ENCODE results near the gene KLF9.

The KLF9 gene

DNA sequence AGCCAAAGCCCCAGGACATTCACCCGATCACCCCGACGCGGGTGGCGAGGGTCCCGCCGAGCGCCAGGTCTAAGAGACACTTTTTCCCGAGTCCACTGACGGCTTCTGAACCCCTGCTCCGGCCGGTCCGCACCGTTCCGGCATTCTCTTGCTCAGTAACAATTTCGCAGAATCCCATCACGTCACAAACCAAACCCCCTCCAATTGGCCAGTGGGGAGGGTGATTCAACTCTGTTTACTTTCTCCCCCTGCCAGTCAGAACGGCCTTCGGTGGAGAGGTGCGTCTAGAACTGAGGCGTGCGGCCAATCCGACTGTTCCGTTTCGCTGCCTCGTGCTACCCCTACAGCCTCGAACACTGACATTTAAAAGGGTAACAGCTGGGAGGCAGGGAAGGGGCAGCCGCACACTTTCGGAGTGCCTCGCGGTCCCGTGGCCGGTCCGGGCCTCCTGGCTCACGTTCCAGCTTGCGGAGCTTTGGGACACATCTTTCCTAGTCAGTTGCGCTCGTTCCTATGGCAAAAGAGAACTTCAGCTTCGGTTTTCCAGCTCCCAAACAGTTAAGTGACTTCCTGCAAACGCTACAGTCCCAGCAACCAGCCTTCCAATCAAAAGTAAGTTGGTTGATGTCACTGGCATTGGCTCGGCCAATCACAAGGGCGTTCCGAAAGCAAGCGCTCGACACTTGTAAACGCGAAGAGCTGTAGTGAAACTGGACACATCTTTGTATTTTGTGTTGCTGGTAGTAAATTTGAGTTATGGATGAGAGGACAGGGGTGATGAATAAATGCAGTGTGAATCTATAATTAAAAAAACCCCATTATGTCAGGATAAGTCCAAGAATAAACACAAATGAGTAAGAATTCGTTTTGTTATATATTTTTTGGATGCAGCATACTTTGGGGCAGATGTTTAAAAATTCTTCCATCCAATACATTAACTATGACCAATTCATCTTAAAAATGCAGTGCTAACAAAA, at the start of gene KLF9:
Gene KLF9, minus strand, starts transcription at position 859 of the 977 bp plus-strand sequence. CDS start 1,294 bp downstream, outside the sequence.
- DNase-seq = peak; percentile 77

DNA sequence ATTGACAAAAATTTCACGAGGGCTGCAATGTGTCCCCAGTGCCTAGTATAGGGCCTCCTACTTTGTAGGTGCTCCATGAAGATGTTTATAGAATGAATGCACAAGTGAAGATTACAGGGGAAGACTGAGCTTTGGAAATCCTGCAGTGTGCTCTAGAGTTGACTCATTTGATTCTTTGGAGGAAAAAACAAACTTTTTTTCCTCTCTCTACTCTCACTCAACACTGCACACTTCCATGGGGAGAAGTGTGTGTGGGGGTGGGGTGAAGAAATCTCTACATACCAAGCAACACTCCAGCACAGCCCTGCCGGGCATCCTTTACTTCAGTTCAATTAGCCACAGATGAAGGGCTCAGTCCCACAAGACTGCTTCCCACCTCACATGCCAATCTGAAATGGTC, 49.4 kb upstream of the KLF9 start:
- no peak for DNase-seq

DNA sequence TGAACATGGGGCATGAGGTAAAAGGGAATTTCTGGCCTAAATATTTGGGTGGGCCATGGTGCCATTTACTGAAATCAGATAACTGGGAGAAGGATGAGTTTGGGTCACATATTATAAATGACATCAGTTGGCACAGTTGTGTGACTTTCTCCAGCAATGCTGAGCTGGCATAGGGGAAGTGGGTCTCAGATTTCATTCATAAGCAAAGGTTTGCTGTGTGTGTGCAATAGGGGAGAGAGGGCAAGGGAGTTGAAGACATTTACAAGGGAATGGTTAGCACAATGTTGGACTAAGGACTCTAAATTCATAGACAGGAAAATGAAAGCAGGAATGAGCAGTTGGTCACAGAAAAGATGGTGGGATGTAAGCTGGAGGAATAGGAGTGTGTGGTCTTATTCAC, 47.8 kb upstream of the KLF9 start:
- DNase-seq = no peak

DNA sequence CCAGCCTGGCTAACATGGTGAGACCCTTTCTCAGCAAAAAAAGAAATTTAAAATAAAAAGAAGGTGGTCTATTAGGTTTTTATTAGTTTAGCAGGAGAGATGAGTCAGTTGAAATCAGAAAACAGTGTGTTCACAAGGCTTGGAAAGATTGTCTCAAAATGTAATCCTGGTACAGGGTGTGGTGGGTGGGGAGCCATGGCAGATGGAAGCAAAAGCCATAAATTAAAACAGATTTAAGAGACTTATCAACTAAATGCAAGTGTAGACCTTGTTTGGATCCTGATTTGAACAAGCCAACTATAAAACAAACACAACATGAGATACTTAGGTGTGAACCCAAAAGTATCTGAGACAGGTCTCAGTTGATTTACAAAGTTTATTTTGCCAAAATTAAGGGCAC, 42.8 kb upstream of the KLF9 start:
- no peak for DNase-seq

DNA sequence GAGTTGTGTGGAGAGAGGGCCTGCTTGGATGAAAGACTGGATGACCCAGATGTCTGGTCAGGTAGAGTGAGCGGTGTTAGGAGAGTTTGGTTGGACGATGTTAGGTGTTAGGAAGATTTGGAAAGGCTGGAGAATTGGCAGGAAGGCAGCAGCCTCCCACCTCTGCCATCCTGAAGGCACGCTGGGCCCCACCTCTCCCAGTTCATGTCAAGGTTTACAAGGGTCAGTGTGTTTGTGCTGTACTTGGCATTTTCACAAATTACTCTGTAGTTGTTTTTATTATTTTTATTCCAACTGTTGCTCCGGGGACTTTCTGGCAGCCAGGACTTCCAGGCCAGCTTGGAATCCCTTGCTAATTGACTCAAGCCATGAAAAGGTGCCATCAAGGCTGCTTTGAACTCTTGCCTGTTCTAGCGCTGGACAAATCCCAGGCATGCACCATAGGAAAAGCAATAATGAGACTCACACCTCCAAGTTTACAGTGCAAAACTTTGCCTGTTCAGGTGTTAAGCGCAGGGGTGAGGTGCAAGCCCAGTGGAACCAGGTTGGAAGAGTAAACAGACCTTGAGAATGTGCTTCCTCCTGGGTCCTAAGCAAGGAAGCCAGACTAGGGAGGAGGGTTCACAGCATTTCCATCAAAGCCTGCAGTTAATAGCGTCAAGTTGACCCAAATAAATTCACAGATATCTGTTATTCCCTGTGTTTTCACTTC, 41.7 kb upstream of the KLF9 start:
- DNase-seq = no peak

DNA sequence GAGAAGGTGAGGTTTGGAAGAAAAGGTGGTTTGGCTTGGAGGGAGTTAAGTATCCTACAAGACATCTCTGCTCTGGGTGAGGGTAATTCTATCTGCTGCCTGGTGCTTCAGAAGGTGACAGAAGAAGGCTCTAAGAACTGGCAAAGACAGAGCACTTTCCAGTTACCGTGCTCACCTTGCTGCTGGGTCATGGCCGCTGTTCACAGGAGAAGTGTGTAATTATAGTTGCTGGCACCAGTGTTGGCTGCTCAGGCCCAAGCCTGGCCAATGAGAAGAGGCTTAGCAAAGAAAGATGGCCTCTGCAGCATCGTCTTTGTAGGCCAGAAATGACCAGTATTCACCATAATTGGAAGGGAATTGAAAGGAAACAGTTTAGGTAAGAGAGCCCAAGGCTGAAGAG, 37.9 kb upstream of the KLF9 start:
- DNase-seq = no peak

DNA sequence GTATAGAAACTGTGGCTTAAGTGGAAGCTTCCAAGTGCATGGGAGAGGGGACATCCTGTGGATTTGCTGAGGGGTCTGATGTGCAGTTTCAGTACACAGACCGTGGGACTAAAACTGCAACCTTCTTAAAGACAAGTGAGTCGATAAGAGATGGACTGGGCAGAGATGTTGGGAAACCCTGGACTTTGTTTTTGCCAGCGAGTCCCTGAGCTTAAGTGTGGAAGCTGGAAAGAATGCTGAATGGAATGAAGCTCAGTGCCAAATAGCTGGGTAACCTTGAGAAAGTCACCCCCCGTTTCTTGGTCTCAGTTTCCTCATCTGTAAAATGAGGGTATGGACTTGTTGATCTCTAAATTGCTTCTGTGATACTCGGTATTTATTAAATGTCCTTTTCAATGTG, 37.3 kb upstream of the KLF9 start:
- no peak for DNase-seq

DNA sequence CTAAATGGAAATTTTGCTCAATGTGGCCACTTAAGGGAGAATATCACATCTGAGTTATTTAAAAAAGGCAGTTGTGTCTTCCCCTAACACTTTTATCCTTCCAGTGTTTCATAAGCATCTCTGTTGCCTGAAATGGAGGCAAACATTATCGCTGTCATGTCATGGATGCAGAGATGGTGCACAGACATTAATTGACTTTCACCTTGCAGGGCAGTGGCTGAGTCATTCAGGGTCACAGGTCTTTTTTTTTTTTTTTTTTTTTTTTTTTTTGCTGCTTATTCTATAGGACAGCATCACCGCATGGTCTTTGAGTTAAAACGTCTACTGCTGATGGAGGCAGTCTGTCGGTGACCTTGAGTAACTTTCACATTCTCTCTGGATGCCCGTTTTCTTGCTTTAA, 36.3 kb upstream of the KLF9 start:
- DNase-seq = no peak

DNA sequence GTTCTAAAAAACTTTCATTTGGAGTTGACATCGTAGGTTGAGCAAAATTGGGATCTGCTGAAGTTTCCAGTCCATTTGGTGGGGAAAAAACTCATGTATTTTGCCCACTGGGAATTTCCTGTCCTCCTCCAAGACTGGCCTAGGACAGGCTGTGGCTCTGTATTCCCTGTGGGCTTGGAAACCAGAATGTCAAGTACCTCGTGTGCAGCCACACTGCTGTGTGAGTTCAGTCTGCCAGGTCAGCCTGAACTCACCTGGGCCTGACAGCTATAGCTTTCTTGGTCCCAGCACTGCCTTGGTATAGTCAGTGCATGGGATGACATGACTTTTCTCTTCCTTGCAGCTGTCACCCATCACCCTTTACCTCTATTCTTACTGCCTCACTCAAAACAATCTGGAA, 35.0 kb upstream of the KLF9 start:
- DNase-seq = no peak

DNA sequence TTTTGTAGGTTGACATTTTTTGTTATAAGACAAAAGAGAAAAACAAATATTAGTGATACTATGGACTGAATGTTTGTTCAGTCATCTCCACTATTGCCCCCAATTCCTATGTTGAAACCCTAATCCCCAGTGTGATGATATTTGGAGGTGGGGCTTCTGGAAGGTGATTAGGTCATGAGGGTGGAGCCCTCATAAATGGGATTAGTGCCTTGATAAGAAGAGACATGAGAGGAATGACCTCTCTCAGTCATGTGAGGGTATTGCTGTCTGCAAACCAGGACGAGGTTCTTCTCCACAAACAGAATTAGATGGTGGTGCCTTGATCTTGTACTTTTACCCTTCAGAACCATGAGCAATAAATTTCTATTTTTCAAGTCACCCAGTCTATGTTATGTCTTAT, 34.5 kb upstream of the KLF9 start:
- no peak for DNase-seq

DNA sequence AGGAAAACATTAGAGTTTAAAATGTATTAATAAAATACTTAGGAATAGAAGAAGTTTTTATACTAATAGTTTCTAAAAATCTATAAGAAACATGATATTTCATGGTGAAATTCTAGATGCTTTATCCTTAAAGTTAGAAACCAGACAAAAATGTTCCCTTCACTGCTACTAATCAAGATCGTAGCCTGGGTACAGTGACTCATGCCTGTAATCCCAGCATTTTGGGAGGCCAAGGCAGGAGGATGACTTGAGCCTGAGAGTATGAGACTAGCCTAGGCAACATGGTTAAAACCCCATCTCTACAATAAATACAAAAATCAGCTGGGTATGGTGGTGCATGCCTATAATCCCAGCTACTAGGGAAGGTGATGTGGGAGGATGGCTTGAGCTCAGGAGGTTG, 30.4 kb upstream of the KLF9 start:
- DNase-seq = no peak

DNA sequence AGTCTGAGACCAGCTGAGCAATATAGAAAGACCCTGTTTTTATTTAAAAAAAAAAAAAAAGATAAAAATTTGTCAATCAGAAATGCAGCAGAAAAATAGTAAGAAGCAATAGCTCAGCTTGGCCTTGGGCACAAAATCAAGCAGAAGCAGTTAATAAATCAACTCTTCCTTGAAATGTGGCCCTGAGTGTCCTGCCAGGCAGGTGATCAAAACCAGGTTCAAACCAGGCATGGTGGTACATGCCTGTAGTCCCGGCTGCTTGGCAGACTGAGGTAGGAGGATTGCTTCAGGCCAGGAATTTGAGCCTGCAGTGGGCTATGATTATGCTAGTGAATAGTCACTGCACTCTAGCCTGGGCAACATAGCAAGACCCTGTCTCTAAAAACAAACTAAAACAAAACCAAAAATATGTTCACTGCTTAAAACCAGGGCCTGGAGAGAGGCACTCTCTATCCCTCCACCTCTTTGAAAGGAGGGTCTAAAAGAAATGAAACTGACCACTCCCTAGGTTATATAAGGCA, 27.9 kb upstream of the KLF9 start:
- no peak for DNase-seq

DNA sequence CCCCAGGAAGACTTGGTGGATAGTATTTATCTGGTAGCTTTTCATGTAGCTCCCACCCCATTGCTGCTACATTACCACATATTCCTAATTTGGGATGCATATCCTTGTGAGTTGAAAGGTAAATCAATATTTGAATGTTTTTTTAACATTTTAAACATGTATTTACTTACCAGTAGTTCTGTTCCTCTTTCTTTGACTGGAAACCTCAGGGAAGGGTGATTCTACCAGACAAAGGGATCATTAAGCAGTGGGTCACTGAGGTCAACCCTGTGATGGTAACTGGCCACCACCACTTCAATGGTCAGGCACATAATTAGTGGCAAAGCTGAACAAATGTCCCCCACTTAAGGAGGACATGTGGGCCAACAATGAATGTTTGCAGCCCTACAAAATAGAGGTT, 27.2 kb upstream of the KLF9 start:
- no peak for DNase-seq

DNA sequence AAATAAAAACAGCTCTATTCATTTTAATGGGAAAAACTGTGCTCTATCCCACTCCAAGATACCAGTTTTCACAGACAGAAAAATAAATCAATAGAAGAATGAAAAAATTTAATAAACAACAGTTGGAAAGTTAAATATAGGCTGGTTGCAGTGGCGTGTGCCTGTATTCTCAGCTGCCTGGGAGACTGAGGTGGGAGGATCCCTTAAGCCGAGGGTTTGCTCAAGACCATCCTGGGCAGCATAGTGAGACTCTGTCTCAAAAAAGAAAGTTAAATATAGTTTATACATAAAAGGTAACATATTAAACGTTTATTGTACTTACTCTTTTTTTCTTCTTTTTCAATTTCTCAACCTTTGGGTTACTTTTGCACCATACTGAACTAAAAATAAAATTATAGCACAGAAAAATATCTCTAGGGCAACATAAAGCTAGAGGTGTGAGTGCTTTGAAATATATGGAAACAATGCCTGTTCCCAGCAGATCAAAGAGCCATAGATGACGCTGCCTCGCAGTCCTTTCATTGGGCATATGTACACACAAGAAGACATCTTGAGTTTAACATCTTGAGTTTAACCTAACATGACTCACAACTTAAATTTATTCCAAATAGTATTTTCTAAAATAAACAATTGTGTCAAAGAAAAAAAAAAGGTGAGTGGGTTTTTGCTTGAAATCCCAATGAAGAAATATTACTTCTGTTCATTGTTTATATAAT, 25.7 kb upstream of the KLF9 start:
- no peak for DNase-seq

DNA sequence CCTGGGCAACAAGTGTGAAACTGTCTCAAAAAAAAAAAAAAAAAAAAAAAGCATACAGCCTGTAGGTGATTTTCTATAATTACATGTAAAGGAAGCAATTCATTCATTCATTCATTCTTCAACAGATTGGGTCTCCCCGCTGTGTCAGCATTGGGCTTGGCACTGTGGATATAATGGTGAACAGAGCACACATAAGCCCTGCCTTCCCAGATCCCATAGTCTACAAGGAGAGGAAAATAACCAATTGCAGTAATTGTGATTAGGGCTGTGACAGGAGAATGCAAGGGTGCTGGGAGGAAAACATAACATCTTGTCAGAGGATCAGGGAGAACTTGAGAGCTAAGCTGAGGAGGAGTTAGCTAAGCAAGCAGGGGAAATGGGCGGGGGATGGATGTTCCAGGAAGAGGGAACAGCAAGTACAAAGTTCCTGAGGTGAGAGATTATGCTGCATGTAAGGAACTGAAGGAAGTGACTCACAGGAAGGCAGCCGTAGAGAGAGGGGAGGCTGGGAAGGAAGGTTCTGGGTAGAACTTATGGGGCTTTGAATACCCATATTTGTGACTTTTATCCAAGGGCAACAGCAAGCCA, 24.0 kb upstream of the KLF9 start:
- no peak for DNase-seq

DNA sequence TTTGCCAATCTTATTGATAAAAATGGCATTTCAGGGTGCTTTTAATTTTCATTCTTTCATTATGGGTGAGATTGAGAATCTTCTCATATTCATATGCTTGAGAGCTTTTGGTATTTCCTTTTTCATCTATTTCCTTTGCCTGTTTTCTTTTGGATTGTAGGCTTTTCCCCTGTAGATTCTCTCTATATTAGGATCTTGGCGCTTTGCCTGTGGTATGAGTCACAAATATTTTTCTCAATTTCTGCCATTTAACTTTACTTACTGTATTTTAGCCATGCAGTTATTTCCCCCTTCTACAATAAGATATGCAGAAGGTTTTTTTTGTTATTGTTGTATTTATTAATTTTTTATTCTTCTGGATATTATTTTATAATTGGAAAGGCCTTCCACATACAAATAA, 21.5 kb upstream of the KLF9 start:
- DNase-seq = no peak

DNA sequence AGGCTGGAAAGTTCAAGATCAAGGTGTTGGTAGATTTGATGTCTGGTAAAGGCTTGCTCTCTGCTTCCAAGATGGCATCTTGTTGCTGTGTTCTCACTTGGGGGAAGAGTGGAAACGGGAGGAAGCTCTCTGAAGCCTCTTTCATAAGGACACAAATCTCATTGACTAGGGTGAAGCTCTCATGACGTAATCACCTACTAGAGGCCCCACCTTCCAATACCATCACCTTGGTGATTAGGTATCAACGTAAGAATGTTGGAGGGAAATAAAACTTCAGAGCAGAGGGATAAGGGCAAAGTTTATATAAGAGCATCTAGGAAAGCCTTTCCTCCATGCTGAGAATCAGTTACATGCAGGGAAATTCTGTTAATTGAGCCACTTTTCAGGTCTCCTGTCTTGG, 15.4 kb upstream of the KLF9 start:
- no peak for DNase-seq

DNA sequence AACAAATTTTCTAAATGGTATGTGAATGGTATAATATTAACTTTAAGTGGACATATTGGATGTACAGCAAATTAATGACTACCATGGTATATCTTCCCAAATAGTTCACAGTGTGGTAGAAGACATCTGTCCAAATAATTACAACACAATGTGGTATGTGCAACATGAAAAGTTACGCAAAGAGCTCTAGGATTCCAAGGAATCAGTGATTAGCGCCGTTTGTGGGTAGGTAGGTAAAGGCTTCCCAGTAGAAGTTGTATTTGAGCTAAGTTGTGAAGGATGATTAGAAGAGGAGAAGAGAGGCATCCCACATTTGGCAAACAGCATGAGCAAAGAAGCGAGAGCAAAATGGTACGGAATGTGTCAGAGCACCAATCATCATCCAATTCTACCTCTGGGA, 14.3 kb upstream of the KLF9 start:
- DNase-seq = no peak

DNA sequence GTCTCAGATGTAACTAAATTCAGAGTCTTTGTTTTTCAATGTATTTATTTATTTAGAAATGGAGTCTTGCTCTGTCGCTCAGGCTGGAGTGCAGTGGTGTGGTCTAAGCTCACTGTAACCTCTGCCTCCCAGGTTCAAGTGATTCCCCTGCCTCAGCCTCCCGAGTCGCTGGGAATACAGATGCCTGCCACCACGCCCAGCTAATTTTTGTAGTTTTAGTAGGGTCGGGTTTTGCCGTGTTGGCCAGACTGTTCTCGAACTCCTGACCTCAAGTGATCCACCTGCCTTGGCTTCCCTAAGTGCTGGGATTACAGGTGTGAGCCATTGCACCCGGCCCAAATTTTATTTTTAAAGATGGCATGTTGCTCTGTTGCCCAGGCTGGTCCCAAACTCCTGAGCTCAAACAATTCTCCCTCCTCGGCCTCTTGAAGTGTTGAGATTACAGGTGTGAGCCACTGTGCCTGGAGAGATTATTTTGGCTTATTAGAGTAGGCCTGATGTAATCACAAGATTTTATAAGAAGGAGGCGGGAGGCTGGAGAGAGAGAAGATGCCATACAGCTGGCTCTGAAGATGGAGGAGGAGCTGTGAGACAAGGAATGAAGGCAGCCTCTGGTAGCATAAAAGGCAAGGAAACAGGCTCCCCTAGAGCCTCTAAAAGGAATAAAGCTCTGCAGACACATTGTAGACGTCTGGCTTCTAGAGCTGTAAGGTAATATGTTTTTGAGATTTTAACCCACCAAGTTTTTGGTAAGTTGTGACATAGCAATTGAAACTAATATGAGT, 12.9 kb upstream of the KLF9 start:
- no peak for DNase-seq

DNA sequence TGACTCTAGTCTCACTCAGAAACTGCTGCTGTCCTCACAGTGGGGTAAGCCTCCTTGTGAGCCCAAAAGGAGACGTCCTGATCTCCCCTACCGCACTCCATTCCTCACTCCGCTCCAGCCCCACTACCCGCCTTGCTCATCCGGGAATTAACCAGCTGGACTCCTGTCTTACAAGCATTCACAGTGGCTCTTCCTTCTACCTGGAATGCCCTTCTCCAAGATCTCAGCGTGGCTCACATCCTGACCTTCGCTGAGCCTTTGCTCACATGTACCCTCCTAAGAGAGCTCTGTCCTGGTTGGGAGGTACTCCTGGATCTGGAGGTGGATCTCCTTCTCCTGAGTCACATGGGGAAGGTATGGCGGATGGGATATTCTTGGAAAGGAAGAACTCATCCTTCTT, 10.7 kb upstream of the KLF9 start:
- no peak for DNase-seq

DNA sequence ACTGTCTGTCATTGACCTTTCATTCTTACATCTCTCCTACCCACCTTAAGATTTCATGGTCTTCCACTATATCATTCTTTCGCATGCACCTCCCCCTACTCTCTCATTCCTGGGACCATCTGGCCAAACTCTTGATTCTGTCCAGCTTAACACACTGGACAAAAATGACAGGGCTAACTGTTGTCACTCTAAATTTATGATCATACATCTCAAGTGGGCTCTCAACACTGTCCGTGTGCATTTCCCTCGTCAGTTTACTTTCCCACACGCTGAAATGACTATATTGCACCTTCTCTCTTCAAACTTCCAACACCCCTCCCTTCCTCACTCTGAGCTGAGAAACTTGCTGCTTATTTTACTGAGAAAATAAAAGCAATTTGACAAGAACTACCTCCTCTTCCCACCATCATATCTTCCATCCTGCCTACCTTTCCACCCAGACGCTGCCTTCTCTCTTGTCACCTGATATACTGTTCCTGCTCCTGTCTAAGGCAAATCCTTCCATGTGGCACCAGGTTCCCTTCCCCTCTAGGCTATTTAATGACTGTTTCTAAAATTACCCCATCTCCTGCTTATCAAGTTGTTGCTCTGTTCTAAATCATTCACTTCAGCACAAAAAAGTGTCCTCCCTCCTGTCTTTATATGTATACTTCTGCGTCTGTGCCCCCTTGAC, 8.1 kb upstream of the KLF9 start:
- no peak for DNase-seq
